GM21381 (cell line): ENCODE data around the gene AMOTL2.
A peak's percentile ranks its signal among the peaks of the same experiment; 100 is the strongest.

Experiments used
- ATAC-seq: cut with Tn5 transposase; IDR thresholded peaks from one replicate; pipeline ENCODE4 v1.9.1; 2021; ENCODE audit warnings: mild to moderate bottlenecking, moderate library complexity; ENCODE audit not compliant: unreplicated experiment

The AMOTL2 gene

DNA sequence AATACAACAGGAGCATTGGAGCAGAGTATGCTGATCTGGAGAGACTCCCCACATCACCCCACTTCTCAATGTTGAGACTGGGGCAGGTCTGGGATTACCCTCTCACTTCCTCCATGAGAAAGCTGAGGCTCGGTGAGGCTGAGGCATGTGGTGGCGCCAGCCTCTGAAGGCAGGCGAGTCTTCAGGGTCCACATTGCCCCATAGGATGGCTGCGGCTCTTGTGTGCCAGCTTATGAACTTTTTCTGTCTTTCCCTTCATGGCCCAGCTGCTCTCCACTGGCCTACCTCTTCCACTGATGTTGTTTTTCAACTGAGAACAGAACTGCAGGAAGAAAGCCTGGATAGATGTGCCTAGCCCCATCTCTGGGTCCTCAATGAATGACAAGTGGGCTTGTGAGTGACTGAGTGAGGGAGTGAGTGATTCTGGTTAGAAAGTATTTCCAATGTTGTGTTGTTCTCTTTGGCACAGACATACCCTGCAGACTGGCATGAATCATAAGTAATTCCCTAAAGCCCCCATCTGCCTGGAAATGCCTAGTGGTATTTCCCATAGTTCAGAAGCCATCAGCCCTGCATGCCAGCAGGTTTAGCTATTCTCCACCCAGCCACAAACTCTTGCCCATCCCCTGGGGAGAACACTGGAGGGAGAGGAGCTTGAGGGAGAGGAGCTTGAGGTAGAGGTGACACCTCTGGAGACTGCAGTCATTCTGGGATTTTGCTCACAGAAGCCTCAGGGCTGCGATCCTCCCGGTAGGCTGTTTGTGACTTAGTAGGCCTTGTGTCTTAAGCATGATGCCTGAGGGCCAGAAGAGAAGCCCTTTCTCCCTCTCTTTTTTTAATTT lies 56.9 kb downstream of the AMOTL2 start:
- ATAC-seq = no peak

DNA sequence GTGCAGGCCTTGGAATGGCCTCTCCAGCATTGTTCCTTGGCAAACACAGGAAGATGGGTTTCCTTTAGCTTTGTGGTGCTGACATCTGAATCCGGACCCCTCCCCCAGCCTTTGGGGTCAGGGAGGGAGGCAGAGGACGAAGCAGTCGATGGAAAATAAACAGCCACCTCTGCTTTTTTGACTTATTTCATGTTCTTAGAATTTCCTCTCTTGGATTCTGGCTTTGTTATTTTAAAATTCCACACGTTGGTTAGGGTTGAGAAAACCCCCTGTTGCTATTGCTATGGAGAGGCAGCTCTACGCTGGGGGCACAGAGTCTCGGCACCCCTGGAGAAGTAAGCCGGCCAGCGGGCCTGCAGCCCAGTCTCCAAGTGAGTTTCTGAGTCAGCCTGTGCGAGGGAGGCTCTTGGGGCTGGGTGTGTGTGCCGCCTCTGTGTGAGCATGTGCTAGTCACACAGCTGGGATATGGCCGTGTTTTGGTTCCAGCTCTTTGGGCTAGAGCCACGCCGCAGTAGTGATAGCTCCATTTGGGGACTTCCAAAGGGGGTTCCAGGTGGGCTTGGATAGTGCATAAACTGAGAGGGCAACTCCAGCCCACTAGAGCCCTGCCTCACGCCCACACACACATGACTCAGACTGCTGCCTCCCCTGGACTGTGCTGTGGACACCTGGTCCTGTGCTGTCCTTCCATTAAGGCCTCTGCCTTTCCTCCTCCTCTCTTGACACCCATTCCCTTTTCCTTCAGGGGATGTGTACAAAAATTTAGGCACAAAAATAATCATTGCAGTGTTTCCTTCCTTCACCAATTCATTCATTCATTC lies 58.8 kb downstream of the AMOTL2 start:
- ATAC-seq = no peak

DNA sequence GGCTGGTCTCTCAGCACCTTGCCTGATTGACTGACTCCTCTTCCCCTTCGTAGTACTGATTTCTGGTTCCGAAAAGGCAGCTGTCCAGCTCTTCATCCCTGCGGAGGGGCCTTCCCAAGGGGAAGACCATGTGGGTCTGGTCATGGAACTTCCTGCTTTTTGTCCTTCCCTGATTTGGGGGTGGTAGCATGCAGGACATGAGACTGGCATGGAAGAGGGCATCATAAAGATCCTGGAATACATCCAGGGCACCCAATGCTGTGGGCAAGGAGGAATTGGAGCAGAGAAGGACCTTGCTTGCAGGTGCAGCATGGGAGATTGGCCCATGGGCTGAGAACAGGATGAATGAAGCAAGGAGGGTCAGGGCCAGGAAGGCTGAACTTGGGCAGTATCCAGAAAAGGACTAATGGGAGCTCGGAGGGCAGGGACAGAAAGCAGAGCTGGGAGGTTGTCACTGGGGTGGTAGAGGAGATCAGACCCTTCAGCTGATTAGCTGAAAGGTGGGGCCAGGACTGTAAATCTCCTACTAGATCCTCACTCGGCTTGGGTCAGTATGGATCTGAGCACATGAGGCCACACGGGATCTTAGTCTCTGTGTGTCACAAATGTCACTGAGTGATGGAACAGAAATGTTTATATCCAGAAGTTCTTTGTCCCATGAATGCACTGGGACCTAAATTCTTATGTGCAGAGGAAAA lies 59.5 kb downstream of the AMOTL2 start:
- no peak for ATAC-seq

DNA sequence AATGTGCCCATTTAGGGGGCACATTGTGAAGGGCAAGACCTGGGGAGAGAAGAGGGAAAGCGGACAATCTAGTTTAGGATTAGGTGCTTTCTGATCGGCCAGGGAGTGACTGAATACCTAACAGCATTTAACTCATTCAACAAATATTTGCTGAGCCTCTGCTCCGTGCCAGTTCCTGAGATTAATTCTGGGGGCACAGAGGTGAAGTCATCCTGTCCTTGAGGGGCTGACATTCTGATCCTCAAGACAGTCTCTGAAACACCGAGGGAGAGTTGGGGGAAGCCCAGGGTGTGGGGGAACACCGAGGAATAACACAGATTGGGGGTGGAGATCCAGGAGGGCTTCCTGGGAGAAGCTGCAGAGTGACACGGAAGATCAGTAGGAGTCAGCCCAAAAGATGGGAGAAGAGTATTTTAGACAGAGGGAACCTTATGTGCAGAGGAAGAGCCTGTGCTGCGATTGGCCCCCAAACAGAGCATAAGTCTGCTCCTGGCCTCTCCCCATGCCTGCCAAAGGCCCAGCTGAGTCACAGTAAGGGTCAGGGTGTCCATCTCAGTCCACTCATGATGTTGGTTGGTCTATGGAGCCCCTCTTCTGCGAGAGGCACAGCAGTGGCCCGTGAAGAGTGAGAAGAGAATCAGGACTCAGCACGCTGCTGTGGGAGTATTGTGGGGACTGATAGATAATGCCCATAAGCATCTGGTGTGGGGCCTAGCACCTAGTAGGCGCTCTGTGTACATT lies 60.2 kb downstream of the AMOTL2 start:
- ATAC-seq = no peak

DNA sequence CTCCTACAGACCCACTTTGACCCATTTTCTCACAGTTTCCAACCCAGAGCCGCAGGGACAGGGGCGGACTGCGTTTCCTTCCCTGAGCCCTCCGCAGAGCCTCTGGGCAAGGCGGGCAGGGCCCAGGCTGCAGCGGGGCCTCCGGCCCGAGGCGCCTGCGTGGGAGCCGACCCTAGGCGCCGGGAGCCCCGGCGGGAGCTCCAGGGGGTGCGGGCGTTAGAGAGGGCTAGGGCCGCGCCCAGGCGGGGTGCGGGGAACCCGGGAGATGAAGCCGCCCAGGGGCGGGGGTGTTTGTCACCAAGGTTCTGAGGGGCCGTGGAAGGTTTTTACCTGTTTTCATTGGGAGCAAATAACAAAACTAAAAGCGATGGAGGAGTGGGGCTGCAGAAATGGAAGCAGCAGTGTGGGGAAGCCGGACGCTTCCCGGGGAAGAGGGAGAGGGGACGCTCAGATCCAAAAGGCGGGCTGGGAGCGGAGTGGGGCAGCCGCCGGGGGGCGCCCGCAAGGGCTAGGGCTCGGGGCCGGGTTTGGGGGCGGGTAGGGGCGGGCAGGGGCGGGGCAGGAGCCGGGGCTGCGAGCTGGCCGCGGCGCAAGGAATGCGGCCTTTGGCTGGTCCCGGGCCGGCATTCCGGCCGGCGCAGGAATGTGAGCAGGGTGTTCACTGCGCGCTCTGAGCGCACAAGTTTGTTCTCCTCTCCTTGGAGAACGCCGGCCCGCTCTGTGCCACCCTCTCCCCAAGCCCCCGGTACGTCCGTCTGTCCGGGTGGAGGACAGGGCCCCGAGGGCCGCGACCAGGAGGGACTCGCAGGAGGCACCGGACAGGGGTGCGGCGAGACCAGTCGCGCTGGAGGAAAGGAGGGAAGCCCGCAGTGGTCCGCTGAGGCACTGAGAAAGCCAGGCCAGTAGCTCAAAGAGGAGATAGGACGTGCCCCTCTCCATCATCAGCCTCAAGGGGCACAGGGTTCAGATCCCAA lies 61.1 kb downstream of the AMOTL2 start:
- ATAC-seq = no peak

DNA sequence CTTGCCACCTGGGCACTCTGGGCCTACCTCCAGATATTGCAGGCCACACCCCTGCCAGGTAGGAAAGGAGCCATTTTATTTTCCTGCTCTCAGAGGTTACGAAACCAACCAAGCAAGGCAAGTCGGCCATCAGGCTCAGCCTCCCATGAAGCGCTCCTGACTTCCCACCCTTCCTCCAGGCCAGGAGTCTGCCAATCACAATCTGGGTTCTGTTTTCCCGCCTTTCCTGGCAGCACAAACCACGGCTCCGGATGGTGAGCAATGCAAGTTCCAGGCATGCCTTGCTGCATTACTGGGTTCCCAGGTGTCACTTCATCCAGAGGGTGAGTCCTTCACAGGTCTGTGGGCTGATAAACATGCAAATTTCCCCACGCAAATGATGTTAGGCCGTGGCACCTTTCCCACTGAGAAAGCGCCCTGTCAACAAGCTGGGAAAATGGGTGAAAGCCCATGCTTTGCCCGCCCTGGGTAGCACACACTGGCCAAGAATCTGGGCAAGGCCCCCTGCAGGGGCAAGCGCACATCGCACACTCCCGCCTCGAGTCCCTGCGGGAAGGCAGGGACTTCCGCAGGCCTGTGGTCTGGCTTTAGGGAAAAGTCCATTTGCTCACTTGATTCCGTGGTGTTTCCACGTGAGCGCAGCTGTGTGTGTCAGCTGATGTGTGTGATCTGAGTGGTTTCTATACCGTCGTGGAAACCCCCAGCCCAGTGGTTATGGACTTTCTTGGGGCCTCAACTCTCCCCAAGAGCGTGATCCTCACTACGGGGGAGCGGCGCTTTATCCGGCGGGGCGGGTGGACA lies 62.0 kb downstream of the AMOTL2 start:
- no peak for ATAC-seq

DNA sequence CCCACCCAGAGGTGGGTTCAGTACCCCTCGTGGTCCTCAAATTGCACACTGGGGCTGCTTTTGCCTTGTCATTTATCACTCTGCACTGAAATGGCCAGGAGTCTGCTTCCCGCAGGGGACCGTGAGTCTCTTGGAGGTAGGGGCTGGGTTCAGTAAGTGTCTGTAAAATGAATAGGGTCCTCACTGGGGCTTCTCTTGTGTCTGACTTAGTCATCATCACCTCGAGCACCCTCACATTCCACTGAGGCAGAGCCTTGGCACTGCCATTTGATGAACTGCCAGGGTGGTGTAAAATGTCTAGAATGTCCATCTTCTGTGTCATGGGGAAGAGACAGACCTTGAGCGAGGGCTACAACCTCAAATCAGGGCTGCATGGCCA lies 62.6 kb downstream of the AMOTL2 start:
- ATAC-seq = no peak

DNA sequence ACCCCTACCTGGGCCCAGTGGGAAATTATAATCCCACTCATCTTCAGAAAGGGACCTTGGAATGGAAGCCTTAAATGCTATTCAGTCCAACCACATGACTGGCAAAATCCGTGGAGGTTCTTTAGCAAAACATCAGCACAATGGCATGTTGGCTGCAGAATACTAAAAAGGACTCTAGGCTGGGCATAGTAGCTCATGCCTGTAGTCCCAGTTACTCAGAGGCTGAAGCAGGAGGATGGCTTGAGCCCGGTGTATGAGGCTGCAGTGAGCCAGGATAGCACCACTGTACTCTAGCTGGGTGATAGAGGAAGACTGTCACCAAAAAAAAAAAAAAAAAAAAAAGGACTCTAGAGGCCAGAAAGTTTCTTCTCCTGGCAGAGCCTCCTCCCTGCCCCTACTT lies 63.0 kb downstream of the AMOTL2 start:
- ATAC-seq = no peak

DNA sequence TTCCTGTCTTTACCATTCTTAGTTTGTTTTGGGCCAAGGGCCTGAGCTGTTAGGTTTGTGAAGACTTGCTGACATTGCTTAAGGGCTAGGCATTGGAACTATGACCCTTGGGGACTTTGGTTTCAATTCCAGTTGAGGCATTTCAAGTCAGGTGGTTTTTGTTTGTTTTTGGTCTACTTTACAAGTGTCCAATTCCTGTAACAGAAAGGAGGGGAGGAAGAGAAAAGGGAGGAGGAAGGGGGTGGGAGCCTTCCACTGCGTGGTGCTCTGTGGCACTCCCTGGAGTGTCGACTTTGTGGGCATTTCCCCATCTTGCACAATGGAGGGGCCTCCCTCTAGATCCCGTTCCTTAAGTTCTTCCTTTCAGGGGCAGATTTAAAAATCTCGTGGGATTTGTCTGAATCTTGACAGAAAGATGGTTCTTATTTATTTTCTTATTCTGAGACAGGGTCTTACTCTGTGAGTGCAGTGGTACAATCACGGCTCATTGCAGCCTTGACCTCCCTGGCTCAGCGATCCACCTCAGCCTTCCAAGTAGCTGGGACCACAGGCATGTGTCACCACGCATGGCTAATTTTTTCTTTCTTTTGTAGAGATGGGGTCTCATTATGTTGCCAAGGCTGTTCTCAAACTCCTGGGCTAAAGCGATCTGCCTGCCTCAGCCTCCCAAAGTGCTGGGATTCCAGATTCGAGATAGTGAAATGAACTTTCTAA lies 64.1 kb downstream of the AMOTL2 start:
- ATAC-seq = no peak

DNA sequence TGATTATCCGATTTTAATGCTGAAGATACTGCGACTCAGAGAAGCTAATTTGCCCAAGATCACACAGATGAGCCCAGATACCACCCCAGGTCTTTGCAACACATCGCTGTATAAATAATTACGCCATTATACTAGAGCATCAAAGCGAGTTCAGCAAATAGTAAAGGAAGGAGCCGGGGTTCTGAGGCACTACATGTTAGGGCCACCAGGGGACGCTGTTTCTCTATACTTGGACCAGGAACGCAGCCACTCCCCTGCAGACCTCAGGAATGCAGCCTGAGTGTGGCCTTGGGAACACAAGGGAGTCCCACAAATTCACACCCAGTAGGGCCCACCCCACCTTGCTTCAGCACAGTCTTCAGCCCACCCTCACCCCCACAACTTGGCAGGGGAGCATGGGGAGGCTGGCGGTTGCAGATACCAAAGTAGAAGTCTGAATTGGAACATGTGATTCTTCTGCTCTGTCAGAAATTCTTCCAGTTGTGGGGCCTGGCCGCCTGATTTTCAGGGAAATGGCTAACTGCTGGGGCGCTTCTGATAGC lies 65.8 kb downstream of the AMOTL2 start:
- peak; percentile 70 for ATAC-seq

DNA sequence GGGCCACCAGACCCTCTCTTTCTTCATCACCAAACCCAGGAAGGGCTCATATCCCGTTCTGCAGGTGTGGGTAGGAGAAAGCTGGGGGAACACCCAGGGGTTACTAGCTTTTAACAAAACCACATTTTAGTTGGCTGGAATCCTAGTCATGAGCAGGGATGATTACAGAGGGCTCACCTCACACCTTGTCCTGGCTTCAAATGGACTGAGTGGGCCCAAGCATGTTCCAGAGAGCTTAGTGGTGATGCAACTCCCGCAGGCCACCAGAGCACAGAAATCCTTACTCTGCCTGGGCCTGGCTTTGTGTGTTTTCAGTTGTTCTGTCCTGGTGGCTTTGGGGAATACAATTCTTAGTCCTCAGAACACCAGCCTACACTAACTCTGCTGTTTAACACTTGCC lies 66.8 kb downstream of the AMOTL2 start:
- ATAC-seq = no peak

DNA sequence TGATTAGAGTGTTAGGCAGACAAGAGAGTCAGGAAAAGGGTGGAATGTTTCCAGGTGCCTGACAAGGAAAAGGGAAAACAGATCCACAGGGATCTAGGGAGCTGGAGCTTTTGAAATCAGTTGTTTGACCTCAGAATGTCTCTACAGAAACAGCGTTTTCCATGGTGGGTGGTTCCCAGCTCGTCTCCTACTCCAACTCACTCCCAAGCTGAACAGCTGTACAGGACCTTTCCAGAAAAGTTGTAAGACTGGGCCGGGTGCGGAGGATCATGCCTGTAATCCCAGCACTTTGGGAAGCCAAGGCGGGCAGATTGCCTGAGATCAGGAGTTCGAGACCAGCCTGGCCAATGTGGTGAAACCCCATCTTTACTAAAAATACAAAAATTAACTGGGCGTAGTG lies 67.9 kb downstream of the AMOTL2 start:
- ATAC-seq = no peak
